AG04450 (cell line): Measurements from ENCODE around the gene YES1. TPM values are rescaled to one million over a fixed set of nuclear protein-coding genes. Genes with fewer than 3 reads are reported as not detected.

Source experiments
- CTCF ChIA-PET: fragments of 300-600, 350-600 bp; formaldehyde crosslinking; extraction: SDS; loops from one replicate; lab custom pipeline; 2022; ENCODE audit warnings: antibody characterized with exemption, inconsistent platforms; lab: Charles Lee
- POLR2A ChIA-PET: fragments of 350-600 bp; formaldehyde crosslinking; extraction: SDS; loops from one replicate; lab custom pipeline; 2021; ENCODE audit warnings: antibody characterized with exemption, inconsistent platforms; lab: Yijun Ruan, JAX
- DNase-seq: peaks from one replicate; pipeline ENCODE4 v3.0.0-alpha.2; 2011; ENCODE audit warnings: low read depth, low spot score
- H3K27ac ChIP-seq: one replicate; pipeline ENCODE4 v1.5.1; 2012; ENCODE audit warnings: low read depth, low read length, control low read depth
- H3K27me3 ChIP-seq: one replicate; pipeline ENCODE4 v1.6.0; 2012; ENCODE audit warnings: low read length; ENCODE audit not compliant: control insufficient read depth, insufficient read depth
- H3K4me3 ChIP-seq: 2 replicates; pipeline ENCODE4 v1.5.1; 2011; ENCODE audit warnings: mild to moderate bottlenecking, low read depth, low read length, control low read depth
- H3K9me3 ChIP-seq: 2 replicates; pipeline ENCODE4 v1.5.1; 2012; ENCODE audit warnings: low read length; ENCODE audit not compliant: control insufficient read depth, insufficient read depth
- polyA plus RNA-seq: library from polyadenylated mRNA; depleted of rRNA; stranded (reverse); fragments of >200 nt; gene quantifications from 2 replicates; pipeline ENCODE4 v1.2.3, GENCODE V29; 2011
- TF ChIP-seq, protein P1 (sequence below): IDR thresholded peaks from 2 replicates; pipeline ENCODE4 v1.5.1; 2011; ENCODE audit warnings: low read depth, low read length, control low read depth, inconsistent platforms

YES1 gene
- polyA plus RNA-seq, 1 experiment = 23.3 TPM

GRCh38 chr18:693466-694187, 118.4 kb downstream of the YES1 start:
- CTCF ChIA-PET = no interaction called here
- TF ChIP-seq, protein P1, sequence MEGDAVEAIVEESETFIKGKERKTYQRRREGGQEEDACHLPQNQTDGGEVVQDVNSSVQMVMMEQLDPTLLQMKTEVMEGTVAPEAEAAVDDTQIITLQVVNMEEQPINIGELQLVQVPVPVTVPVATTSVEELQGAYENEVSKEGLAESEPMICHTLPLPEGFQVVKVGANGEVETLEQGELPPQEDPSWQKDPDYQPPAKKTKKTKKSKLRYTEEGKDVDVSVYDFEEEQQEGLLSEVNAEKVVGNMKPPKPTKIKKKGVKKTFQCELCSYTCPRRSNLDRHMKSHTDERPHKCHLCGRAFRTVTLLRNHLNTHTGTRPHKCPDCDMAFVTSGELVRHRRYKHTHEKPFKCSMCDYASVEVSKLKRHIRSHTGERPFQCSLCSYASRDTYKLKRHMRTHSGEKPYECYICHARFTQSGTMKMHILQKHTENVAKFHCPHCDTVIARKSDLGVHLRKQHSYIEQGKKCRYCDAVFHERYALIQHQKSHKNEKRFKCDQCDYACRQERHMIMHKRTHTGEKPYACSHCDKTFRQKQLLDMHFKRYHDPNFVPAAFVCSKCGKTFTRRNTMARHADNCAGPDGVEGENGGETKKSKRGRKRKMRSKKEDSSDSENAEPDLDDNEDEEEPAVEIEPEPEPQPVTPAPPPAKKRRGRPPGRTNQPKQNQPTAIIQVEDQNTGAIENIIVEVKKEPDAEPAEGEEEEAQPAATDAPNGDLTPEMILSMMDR = no peak
- Histone ChIP-seq H3K27me3 (no peaks in the 10 kb centered on the region), H3K9me3 (no peaks in the 10 kb centered on the region), H3K27ac (no peak overlapping the region), H3K4me3 (no peak overlapping the region)
- POLR2A ChIA-PET = no interaction called here
- no peak for DNase-seq

GRCh38 chr18:692824-693223, 119.2 kb downstream of the YES1 start:
- Histone ChIP-seq H3K4me3 (no peak overlapping the region), H3K27me3 (no peaks in the 10 kb centered on the region), H3K9me3 (no peaks in the 10 kb centered on the region), H3K27ac (peak overlapping the region; percentile 3)
- CTCF ChIA-PET = no interaction called here
- POLR2A ChIA-PET = interaction anchor here (0.6 kb wide), 1 partner anchor 8 kb away, joined by 9 read pairs; no protein-coding TSS in a partner anchor
- no peak for DNase-seq
- TF ChIP-seq, protein P1 = no peak

DNA sequence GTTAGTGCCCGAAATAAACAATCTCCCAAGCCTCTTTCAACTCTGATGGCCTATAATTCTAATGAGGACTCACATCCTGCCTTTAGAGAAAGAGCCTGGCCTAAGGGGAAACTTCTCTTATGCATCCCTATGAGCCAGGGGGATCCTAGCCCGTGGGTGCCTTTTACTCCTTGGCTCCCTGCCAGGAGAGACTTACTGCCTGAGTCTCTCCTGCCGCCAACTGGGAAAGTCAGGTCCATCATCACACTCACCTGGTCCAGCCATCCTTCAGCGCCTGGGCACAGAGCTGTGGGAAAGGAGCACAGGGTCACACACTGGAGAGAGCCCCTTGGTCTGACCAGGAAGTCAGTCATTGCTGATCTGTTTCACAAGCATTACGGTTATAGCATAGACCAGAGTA, 123.7 kb downstream of the YES1 start:
- Histone ChIP-seq H3K4me3 (no peak overlapping the region), H3K27me3 (no peaks in the 10 kb centered on the region), H3K9me3 (no peaks in the 10 kb centered on the region), H3K27ac (no peak overlapping the region)
- no peak for DNase-seq
- ChIA-PET CTCF (no interaction called here), POLR2A (no interaction called here)
- TF ChIP-seq, protein P1 = no peak

- H3K27me3 ChIP-seq = no peaks in the 10 kb centered on the region
- no peaks in the 10 kb centered on the region for H3K9me3 ChIP-seq
- ChIA-PET CTCF (interaction anchor here (1.3 kb wide), 1 partner anchor 26 kb away, joined by 3 read pairs; the partner anchor contains the start of gene ENOSF1), POLR2A (no interaction called here)
- H3K4me3 ChIP-seq = no peak overlapping the region
- DNase-seq = no peak
- no peak overlapping the region for H3K27ac ChIP-seq
- TF ChIP-seq, protein P1 = 0 out of 2 replicates have a peak, but pooled peaks have one; percentile 4
Measured at GRCh38 chr18:686339-687111, 125.5 kb downstream of the YES1 start.

GRCh38 chr18:685438-685837, 126.6 kb downstream of the YES1 start:
- no peak for DNase-seq
- TF ChIP-seq, protein P1 = no peak

More at GRCh38 chr18:685438-685837, 126.6 kb downstream of the YES1 start:
- no peak overlapping the region for H3K27ac ChIP-seq
- ChIA-PET CTCF (interaction anchor here (1.3 kb wide), 1 partner anchor 27 kb away, joined by 3 read pairs; the partner anchor contains the start of gene ENOSF1), POLR2A (no interaction called here)
- no peaks in the 10 kb centered on the region for H3K27me3 ChIP-seq
- no peaks in the 10 kb centered on the region for H3K9me3 ChIP-seq
- H3K4me3 ChIP-seq = no peak overlapping the region
